Neural cell (in vitro differentiated cells): Measurements from ENCODE around the gene IGIP.

Experiments used
- RAD21 ChIP-seq: fragments of 450-650 bp; conservative IDR thresholded peaks from 2 replicates; pipeline ENCODE4 v1.6.1; 2014; ENCODE audit warnings: antibody characterized with exemption, mild to moderate bottlenecking, moderate library complexity
- SMC3 ChIP-seq: fragments of 450-650 bp; conservative IDR thresholded peaks from 2 replicates; pipeline ENCODE4 v1.6.1; 2014; ENCODE audit warnings: antibody characterized with exemption, mild to moderate bottlenecking, moderate library complexity; ENCODE audit not compliant: poor library complexity
- TAF1 ChIP-seq: IDR thresholded peaks from 2 replicates; pipeline ENCODE4 v1.6.1; 2012; ENCODE audit warnings: low read depth
- TF ChIP-seq, protein P1 (sequence below): fragments of 450-650 bp; IDR thresholded peaks from 2 replicates; pipeline ENCODE4 v1.5.1; 2014; ENCODE audit warnings: antibody characterized with exemption, mild to moderate bottlenecking, moderate library complexity; ENCODE audit not compliant: poor library complexity, severe bottlenecking

DNA sequence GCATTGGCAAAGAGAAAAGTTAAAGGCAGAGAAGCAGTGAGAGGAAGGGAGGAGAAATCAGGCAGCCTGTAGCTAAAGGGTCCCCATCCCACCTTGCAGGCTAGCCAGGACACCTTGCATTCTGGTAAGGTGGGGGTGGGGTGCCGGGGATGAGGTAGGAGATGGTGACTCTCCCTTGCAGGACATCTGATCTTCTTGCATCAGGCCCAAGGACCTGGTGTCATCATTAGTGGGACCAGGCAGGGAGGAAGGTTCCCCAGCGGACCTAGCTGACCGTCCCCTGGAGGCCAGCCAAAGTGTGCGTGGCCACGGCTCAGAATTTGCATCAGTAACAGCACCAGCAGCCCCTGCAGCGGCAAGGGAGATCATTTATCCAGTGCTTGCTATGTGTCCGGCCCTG lies 27.5 kb downstream of the IGIP start:
- TF ChIP-seq, protein P1, sequence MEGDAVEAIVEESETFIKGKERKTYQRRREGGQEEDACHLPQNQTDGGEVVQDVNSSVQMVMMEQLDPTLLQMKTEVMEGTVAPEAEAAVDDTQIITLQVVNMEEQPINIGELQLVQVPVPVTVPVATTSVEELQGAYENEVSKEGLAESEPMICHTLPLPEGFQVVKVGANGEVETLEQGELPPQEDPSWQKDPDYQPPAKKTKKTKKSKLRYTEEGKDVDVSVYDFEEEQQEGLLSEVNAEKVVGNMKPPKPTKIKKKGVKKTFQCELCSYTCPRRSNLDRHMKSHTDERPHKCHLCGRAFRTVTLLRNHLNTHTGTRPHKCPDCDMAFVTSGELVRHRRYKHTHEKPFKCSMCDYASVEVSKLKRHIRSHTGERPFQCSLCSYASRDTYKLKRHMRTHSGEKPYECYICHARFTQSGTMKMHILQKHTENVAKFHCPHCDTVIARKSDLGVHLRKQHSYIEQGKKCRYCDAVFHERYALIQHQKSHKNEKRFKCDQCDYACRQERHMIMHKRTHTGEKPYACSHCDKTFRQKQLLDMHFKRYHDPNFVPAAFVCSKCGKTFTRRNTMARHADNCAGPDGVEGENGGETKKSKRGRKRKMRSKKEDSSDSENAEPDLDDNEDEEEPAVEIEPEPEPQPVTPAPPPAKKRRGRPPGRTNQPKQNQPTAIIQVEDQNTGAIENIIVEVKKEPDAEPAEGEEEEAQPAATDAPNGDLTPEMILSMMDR, result no peak
- TF ChIP-seq TAF1 (no peak), SMC3 (no peak), RAD21 (no peak)
